H9 (cell line): Measurements from ENCODE around the gene NF1. TPM values are rescaled to one million over a fixed set of nuclear protein-coding genes. Genes with fewer than 3 reads are reported as not detected.

Experiments
- DNase-seq: peaks from one replicate; pipeline ENCODE4 v3.0.0-alpha.2; 2017
- H2AFZ ChIP-seq: one replicate; pipeline ENCODE4 v1.6.1; 2013; ENCODE audit warnings: mild to moderate bottlenecking, low read length, control low read depth, moderate library complexity
- H2AK5ac ChIP-seq: 2 replicates; pipeline ENCODE4 v1.6.1; 2013; ENCODE audit warnings: low read length, control low read depth, mixed read lengths; ENCODE audit not compliant: insufficient read length
- H2BK120ac ChIP-seq: one replicate; pipeline ENCODE4 v1.6.1; 2013; ENCODE audit warnings: low read depth, mild to moderate bottlenecking, low read length, control low read depth, inconsistent platforms; ENCODE audit not compliant: poor library complexity, severe bottlenecking
- H2BK12ac ChIP-seq: 2 replicates; pipeline ENCODE4 v1.6.1; 2013; ENCODE audit warnings: low read length, control low read depth, mixed read lengths, low read depth; ENCODE audit not compliant: insufficient read length
- H2BK15ac ChIP-seq: 2 replicates; pipeline ENCODE4 v1.6.1; 2013; ENCODE audit warnings: low read depth, low read length, control low read depth
- H2BK20ac ChIP-seq: one replicate; pipeline ENCODE4 v1.6.1; 2013; ENCODE audit warnings: low read depth, mild to moderate bottlenecking, low read length, control low read depth, inconsistent platforms; ENCODE audit not compliant: poor library complexity, severe bottlenecking
- H2BK5ac ChIP-seq: 2 replicates; pipeline ENCODE4 v1.6.1; 2013; ENCODE audit warnings: low read length, control low read depth, mixed read lengths; ENCODE audit not compliant: insufficient read length
- H3K14ac ChIP-seq: 2 replicates; pipeline ENCODE4 v1.6.1; 2013; ENCODE audit warnings: low read length, control low read depth; ENCODE audit not compliant: insufficient read depth
- H3K18ac ChIP-seq: 2 replicates; pipeline ENCODE4 v1.6.1; 2013; ENCODE audit warnings: low read depth, mild to moderate bottlenecking, mixed read lengths, low read length, control low read depth; ENCODE audit not compliant: insufficient read length
- H3K23ac ChIP-seq: 2 replicates; pipeline ENCODE4 v1.6.1; 2013; ENCODE audit warnings: low read length, control low read depth, mixed read lengths, low read depth; ENCODE audit not compliant: insufficient read length
- H3K23me2 ChIP-seq: 2 replicates; pipeline ENCODE4 v1.6.1; 2013; ENCODE audit warnings: low read depth, mild to moderate bottlenecking, mixed read lengths, low read length, control low read depth; ENCODE audit not compliant: insufficient read length, poor library complexity, severe bottlenecking
- H3K27ac ChIP-seq: 2 replicates; pipeline ENCODE4 v1.5.1; 2013; ENCODE audit warnings: low read length, control low read depth, mixed read lengths, low read depth; ENCODE audit not compliant: insufficient read length
- H3K27me3 ChIP-seq: 2 replicates; pipeline ENCODE4 v1.6.1; 2013; ENCODE audit warnings: low read length, control low read depth, inconsistent platforms; ENCODE audit not compliant: insufficient read depth
- H3K4ac ChIP-seq: 2 replicates; pipeline ENCODE4 v1.6.1; 2013; ENCODE audit warnings: low read depth, mild to moderate bottlenecking, control low read depth, inconsistent platforms, low read length, moderate library complexity
- H3K4me1 ChIP-seq: 2 replicates; pipeline ENCODE4 v1.6.1; 2013; ENCODE audit warnings: low read length, control low read depth, inconsistent platforms; ENCODE audit not compliant: insufficient read depth
- H3K4me2 ChIP-seq: 2 replicates; pipeline ENCODE4 v1.6.1; 2013; ENCODE audit warnings: low read length, control low read depth, mixed read lengths; ENCODE audit not compliant: insufficient read length, insufficient read depth
- H3K56ac ChIP-seq: 2 replicates; pipeline ENCODE4 v1.6.1; 2013; ENCODE audit warnings: low read depth, mild to moderate bottlenecking, mixed read lengths, low read length, control low read depth; ENCODE audit not compliant: insufficient read length
- H3K79me1 ChIP-seq: 2 replicates; pipeline ENCODE4 v1.6.1; 2013; ENCODE audit warnings: low read depth, mild to moderate bottlenecking, moderate library complexity, low read length, control low read depth, inconsistent platforms; ENCODE audit not compliant: insufficient read depth, poor library complexity, severe bottlenecking
- H3K79me2 ChIP-seq: 2 replicates; pipeline ENCODE4 v1.6.1; 2013; ENCODE audit warnings: low read length, control low read depth, inconsistent platforms; ENCODE audit not compliant: insufficient read depth
- H3K9ac ChIP-seq: 2 replicates; pipeline ENCODE4 v1.6.1; 2013; ENCODE audit warnings: low read length, control low read depth, mixed read lengths; ENCODE audit not compliant: insufficient read length; ENCODE audit errors: extremely low read depth
- H3K9me3 ChIP-seq: one replicate; pipeline ENCODE4 v1.6.1; 2013; ENCODE audit warnings: low read depth, low read length, inconsistent platforms; ENCODE audit not compliant: control insufficient read depth
- H3T11ph ChIP-seq: one replicate; pipeline ENCODE4 v1.6.1; 2013; ENCODE audit warnings: mild to moderate bottlenecking, low read length, control low read depth, inconsistent platforms
- H4K20me1 ChIP-seq: one replicate; pipeline ENCODE4 v1.6.1; 2013; ENCODE audit not compliant: control insufficient read depth, insufficient read length, insufficient read depth
- H4K5ac ChIP-seq: 2 replicates; pipeline ENCODE4 v1.6.1; 2013; ENCODE audit warnings: low read depth, mild to moderate bottlenecking, mixed read lengths, low read length, control low read depth; ENCODE audit not compliant: insufficient read length
- H4K8ac ChIP-seq: replicated peaks from 2 replicates; pipeline ENCODE4 v1.6.1; 2013; ENCODE audit warnings: low read length, control low read depth, mixed read lengths, low read depth; ENCODE audit not compliant: insufficient read length
- H4K91ac ChIP-seq: 2 replicates; pipeline ENCODE4 v1.6.1; 2013; ENCODE audit warnings: low read depth, mild to moderate bottlenecking, moderate library complexity, mixed read lengths, low read length, control low read depth; ENCODE audit not compliant: insufficient read length
- H3K27ac Mint-ChIP-seq, 3 experiments: 2 replicates in 2 of 3; 3 replicates in 1 of 3; pipeline ENCODE4 v1.8.0; 2020 to 2021; ENCODE audit warnings: mixed read lengths in 3 of 3, mild to moderate bottlenecking in 1 of 3, moderate library complexity in 1 of 3
- H3K27me3 Mint-ChIP-seq: 2 replicates; pipeline ENCODE4 v1.8.0; 2021; ENCODE audit warnings: low read depth, mild to moderate bottlenecking, moderate library complexity, mixed read lengths
- H3K36me3 Mint-ChIP-seq, 3 experiments: 2 replicates in 2 of 3; 3 replicates in 1 of 3; pipeline ENCODE4 v1.8.0; 2020 to 2021; ENCODE audit warnings: low read depth in 3 of 3, mixed read lengths in 3 of 3; ENCODE audit not compliant: insufficient read depth in 1 of 3
- H3K4me1 Mint-ChIP-seq, 2 experiments: 2 replicates each; pipeline ENCODE4 v1.8.0; 2020; ENCODE audit warnings: mixed read lengths in 2 of 2
- H3K4me3 Mint-ChIP-seq, 2 experiments: 2 replicates in 1 of 2; 3 replicates in 1 of 2; pipeline ENCODE4 v1.8.0; 2020 to 2021; ENCODE audit warnings: mild to moderate bottlenecking in 2 of 2, mixed read lengths in 2 of 2, moderate library complexity in 1 of 2
- H3K9me3 Mint-ChIP-seq, 2 experiments: 2 replicates in 1 of 2; 3 replicates in 1 of 2; pipeline ENCODE4 v1.8.0; 2020; ENCODE audit warnings: mild to moderate bottlenecking in 2 of 2, mixed read lengths in 2 of 2, moderate library complexity in 1 of 2
- WGBS: extraction: QIAGEN DNeasy Blood & Tissue Kit; methylation state at CpG from one replicate; pipeline ENCODE4 v1.1.7; 2013; ENCODE audit warnings: missing lambda C conversion rate, low lambda C conversion rate, mixed read lengths; ENCODE audit not compliant: insufficient read length; ENCODE audit errors: extremely low coverage; 5-methylcytosine and 5-hydroxymethylcytosine counted together
- total RNA-seq: library from RNA; stranded (reverse); gene quantifications from 2 replicates; pipeline ENCODE4 v1.2.1, GENCODE V29; 2021
- TF ChIP-seq, protein P1 (sequence below): fragments of 200-600 bp; sonication (generic); conservative IDR thresholded peaks from 3 replicates; pipeline ENCODE4 v1.8.0; 2021; ENCODE audit warnings: antibody characterized with exemption, mild to moderate bottlenecking

NF1 gene
- total RNA-seq, 1 experiment from 2014 or later, result 38.1 TPM

DNA sequence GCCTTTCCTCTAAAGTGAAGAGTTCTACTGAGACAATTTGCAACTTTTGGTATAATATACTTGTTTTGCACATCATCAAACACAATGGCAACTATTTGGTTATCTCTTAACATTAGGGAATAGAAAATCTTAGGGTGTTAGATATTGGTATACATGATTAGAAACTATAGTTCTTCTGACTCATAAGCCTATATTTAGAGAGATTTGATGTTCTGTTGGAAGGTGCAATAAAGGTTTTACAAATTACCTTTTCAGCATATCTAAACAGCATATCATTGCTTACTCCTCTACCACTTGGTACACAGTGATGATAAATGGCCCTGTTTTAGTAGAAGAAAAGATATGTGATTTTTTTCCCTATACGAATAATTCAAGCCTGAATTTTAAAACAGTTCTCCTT lies 212.9 kb downstream of the NF1 start:
- Histone ChIP-seq H4K5ac (no peak overlapping the region), H4K20me1 (no peaks in the 10 kb centered on the region), H3K27me3 (no peaks in the 10 kb centered on the region), H2AK5ac (no peak overlapping the region), H2BK120ac (no peak overlapping the region), H2AFZ (no peak overlapping the region), H3K23ac (no peak overlapping the region), H3T11ph (no peak overlapping the region), H2BK20ac (no peak overlapping the region), H4K8ac (no peak overlapping the region), H3K23me2 (no peaks in the 10 kb centered on the region), H3K4ac (no peak overlapping the region), H3K9me3 (no peaks in the 10 kb centered on the region), H2BK15ac (no peak overlapping the region), H2BK12ac (no peak overlapping the region), H3K56ac (no peak overlapping the region), H3K14ac (no peak overlapping the region), H3K9ac (no peak overlapping the region), H3K18ac (no peak overlapping the region), H4K91ac (no peak overlapping the region), H3K79me1 (no peaks in the 10 kb centered on the region), H2BK5ac (no peak overlapping the region), H3K27ac (no peak overlapping the region), H3K4me2 (no peak overlapping the region), H3K79me2 (no peaks in the 10 kb centered on the region), H3K4me1 (no peaks in the 10 kb centered on the region)
- TF ChIP-seq, protein P1, sequence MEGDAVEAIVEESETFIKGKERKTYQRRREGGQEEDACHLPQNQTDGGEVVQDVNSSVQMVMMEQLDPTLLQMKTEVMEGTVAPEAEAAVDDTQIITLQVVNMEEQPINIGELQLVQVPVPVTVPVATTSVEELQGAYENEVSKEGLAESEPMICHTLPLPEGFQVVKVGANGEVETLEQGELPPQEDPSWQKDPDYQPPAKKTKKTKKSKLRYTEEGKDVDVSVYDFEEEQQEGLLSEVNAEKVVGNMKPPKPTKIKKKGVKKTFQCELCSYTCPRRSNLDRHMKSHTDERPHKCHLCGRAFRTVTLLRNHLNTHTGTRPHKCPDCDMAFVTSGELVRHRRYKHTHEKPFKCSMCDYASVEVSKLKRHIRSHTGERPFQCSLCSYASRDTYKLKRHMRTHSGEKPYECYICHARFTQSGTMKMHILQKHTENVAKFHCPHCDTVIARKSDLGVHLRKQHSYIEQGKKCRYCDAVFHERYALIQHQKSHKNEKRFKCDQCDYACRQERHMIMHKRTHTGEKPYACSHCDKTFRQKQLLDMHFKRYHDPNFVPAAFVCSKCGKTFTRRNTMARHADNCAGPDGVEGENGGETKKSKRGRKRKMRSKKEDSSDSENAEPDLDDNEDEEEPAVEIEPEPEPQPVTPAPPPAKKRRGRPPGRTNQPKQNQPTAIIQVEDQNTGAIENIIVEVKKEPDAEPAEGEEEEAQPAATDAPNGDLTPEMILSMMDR, result no peak
- H3K36me3 Mint-ChIP-seq, result peaks cover 0 to 2% (median 0%) of the 10 kb centered on the region in 3 experiments; a peak in 1 of 7 replicates
- H3K27me3 Mint-ChIP-seq, result no peaks in the 10 kb centered on the region
- no peak overlapping the region for H3K4me3 Mint-ChIP-seq
- WGBS, result no CpG with 5 or more reads among the region's 1 CpG
- peaks cover 3 to 9% of the 10 kb centered on the region in 2 experiments for H3K4me1 Mint-ChIP-seq
- no peaks in the 10 kb centered on the region for H3K9me3 Mint-ChIP-seq
- no peak for DNase-seq
- H3K27ac Mint-ChIP-seq, result no peak overlapping the region
